CD14-positive monocyte (primary cell): Measurements from ENCODE around the gene IFIT1. TPM values are rescaled to one million over a fixed set of nuclear protein-coding genes. Genes with fewer than 3 reads are reported as not detected.
A peak's percentile ranks its signal among the peaks of the same experiment; 100 is the strongest.

Experiments used
- DNase-seq, 3 donors: peaks; one replicate each; pipeline ENCODE4 v3.0.0-alpha.2; 2011 to 2022
- H2AFZ ChIP-seq: 2 replicates; pipeline ENCODE4 v1.6.0; 2012; ENCODE audit warnings: mild to moderate bottlenecking, low read depth, low read length, inconsistent platforms; ENCODE audit not compliant: insufficient read depth, poor library complexity, severe bottlenecking
- H3K27ac ChIP-seq, 2 donors: 1 replicate in 1 of 2; 2 replicates in 1 of 2; pipeline ENCODE4 v1.5.1; 2012 to 2013; ENCODE audit warnings: low read length in 2 of 2, control low read depth in 1 of 2, inconsistent platforms in 1 of 2, low read depth in 1 of 2, mild to moderate bottlenecking in 1 of 2
- H3K27me3 ChIP-seq, 2 donors: one replicate each; pipeline versions ENCODE4 v1.6.0 to v1.6.1; 2011 to 2013; ENCODE audit warnings: low read length in 2 of 2; ENCODE audit not compliant: control insufficient read depth in 2 of 2, insufficient read depth in 2 of 2
- H3K36me3 ChIP-seq, 2 donors: replicated peaks in 1 of 2; 1 replicate in 1 of 2; 2 replicates in 1 of 2; pipeline versions ENCODE4 v1.5.1 to v1.6.1; 2012 to 2013; ENCODE audit warnings: low read length in 2 of 2, control low read depth in 1 of 2, inconsistent platforms in 1 of 2, mild to moderate bottlenecking in 1 of 2; ENCODE audit not compliant: insufficient read depth in 2 of 2, control insufficient read depth in 1 of 2
- H3K4me1 ChIP-seq, 2 donors: 1 replicate in 1 of 2; 2 replicates in 1 of 2; pipeline versions ENCODE4 v1.5.1 to v1.6.1; 2012 to 2013; ENCODE audit warnings: low read length in 2 of 2, control low read depth in 1 of 2, inconsistent platforms in 1 of 2, mild to moderate bottlenecking in 1 of 2, moderate library complexity in 1 of 2; ENCODE audit not compliant: insufficient read depth in 2 of 2, control insufficient read depth in 1 of 2
- H3K4me2 ChIP-seq: replicated peaks from 2 replicates; pipeline ENCODE3; 2012; ENCODE audit warnings: low read length, moderate library complexity, mild to moderate bottlenecking; ENCODE audit not compliant: poor library complexity, severe bottlenecking; ENCODE audit errors: extremely low read depth
- H3K4me3 ChIP-seq, 3 experiments: fragments of 200-600 bp in 1 of 3; sonication (generic) in 1 of 3; replicated peaks in 1 of 3; 1 replicate in 2 of 3; 2 replicates in 1 of 3; pipeline ENCODE4 v1.5.1; 2011 to 2013; ENCODE audit warnings: low read length in 3 of 3, mild to moderate bottlenecking in 3 of 3, control low read depth in 2 of 3, low read depth in 2 of 3, inconsistent platforms in 1 of 3, moderate library complexity in 1 of 3
- H3K79me2 ChIP-seq: 2 replicates; pipeline ENCODE4 v1.6.0; 2012; ENCODE audit warnings: mild to moderate bottlenecking, control low read depth, inconsistent platforms, low read length, moderate library complexity; ENCODE audit not compliant: insufficient read depth
- H3K9ac ChIP-seq: 2 replicates; pipeline ENCODE4 v1.6.0; 2017; ENCODE audit warnings: low read length, mild to moderate bottlenecking; ENCODE audit not compliant: insufficient read depth, poor library complexity, severe bottlenecking
- H3K9me3 ChIP-seq, 2 donors: replicated peaks in 1 of 2; 1 replicate in 1 of 2; 2 replicates in 1 of 2; pipeline versions ENCODE4 v1.5.1 to v1.6.1; 2012 to 2013; ENCODE audit warnings: low read length in 2 of 2, control low read depth in 1 of 2; ENCODE audit not compliant: control insufficient read depth in 1 of 2, insufficient read depth in 1 of 2
- H4K20me1 ChIP-seq: 2 replicates; pipeline ENCODE4 v1.6.0; 2012; ENCODE audit warnings: mild to moderate bottlenecking, low read length, control low read depth, moderate library complexity; ENCODE audit not compliant: insufficient read depth
- H3K27ac Mint-ChIP-seq, 7 donors: one replicate each; pipeline ENCODE4 v1.8.0; 2020; ENCODE audit warnings: mild to moderate bottlenecking in 7 of 7, mixed read lengths in 7 of 7, moderate library complexity in 6 of 7, inconsistent platforms in 2 of 7
- H3K27me3 Mint-ChIP-seq, 3 donors: one replicate each; pipeline ENCODE4 v1.8.0; 2021 to 2022; ENCODE audit warnings: low read depth in 3 of 3, mild to moderate bottlenecking in 3 of 3, mixed read lengths in 3 of 3, moderate library complexity in 3 of 3, inconsistent platforms in 1 of 3
- H3K36me3 Mint-ChIP-seq, 2 donors: one replicate each; pipeline ENCODE4 v1.8.0; 2020; ENCODE audit warnings: mixed read lengths in 2 of 2, inconsistent platforms in 1 of 2, mild to moderate bottlenecking in 1 of 2
- H3K4me1 Mint-ChIP-seq: one replicate; pipeline ENCODE4 v1.8.0; 2020; ENCODE audit warnings: mild to moderate bottlenecking, mixed read lengths
- H3K4me3 Mint-ChIP-seq, 2 donors: one replicate each; pipeline ENCODE4 v1.8.0; 2020; ENCODE audit warnings: mild to moderate bottlenecking in 2 of 2, mixed read lengths in 2 of 2, moderate library complexity in 1 of 2
- H3K9me3 Mint-ChIP-seq, 7 donors: one replicate each; pipeline ENCODE4 v1.8.0; 2020 to 2022; ENCODE audit warnings: mixed read lengths in 7 of 7, mild to moderate bottlenecking in 6 of 7, moderate library complexity in 6 of 7, inconsistent platforms in 2 of 7
- CTCF ChIP-seq: fragments of 200-600 bp; IDR thresholded peaks from one replicate; pipeline ENCODE4 v1.8.0; 2022; ENCODE audit warnings: antibody characterized with exemption, mild to moderate bottlenecking
- WGBS: methylation state at CpG from one replicate; pipeline ENCODE4 v1.1.5; 2013; ENCODE audit warnings: missing lambda C conversion rate; ENCODE audit not compliant: insufficient coverage; 5-methylcytosine and 5-hydroxymethylcytosine counted together
- intact Hi-C, 2 donors: fragments of 100-400 bp; cut with micrococcal nuclease; formaldehyde crosslinking; loops; one replicate each; pipeline versions ENCODE4 v1.15.0 to v1.15.1; 2023
- polyA plus RNA-seq, 3 donors: library from polyadenylated mRNA; depleted of rRNA in 1 of 3; unstranded in 2 of 3; stranded (reverse) in 1 of 3; fragments of 300-500 nt in 2 of 3; fragments of >200 nt in 1 of 3; fragmentation: Illumina TruSeq in 2 of 3; gene quantifications; 1 replicate in 2 of 3; 2 replicates in 1 of 3; pipeline ENCODE4 v1.2.3, GENCODE V29; 2012 to 2021

The IFIT1 gene
- polyA plus RNA-seq, 3 donors = 4.8 to 17.1 (median 12.1) TPM

DNA sequence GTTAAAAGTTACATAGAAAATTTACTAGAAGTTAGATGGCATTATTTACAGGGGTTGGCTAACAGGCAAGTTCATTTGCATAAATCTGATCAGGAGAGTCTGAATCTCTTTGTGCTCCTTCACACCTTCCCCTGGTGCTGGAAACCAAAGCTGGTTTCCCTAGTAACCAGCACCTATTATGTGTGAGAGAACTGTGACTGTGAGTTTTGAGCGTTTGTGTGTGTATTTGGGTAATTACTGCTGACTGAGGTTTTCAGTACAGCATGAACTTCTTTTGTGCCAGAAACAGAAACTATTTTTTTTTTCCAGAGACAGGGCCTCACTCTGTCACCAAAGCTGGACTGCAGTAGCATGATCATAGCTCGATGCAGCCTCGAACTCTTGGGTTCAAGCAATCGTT lies 24.9 kb upstream of the IFIT1 start:
- 92% methylated on average over 2 of the region's 4 CpGs for WGBS
- intact Hi-C loops = no loop called here
- no peak for DNase-seq

DNA sequence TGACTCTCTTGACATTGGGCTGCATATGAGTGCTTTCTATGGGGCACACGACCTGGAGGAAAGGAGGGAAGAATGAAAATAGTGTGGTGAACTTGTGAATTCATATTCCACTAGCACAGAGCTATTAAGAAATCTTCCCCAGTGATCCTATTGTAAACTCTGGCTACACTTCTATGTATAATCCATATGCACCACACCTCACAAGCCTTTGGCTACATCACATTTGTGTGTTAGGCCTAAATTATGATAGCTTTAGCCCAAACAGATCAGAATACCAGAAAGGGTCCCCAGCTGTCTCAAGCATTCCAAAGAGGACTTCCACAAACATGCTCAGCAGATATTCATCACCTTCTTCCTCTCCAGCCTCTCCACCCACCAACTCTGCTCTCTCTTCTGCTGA lies 24.3 kb upstream of the IFIT1 start:
- no peak overlapping the region for H3K4me2 ChIP-seq
- no peaks in the 10 kb centered on the region for H4K20me1 ChIP-seq
- DNase-seq = no peak
- no peaks in the 10 kb centered on the region for H3K36me3 ChIP-seq
- H3K79me2 ChIP-seq = no peaks in the 10 kb centered on the region
- intact Hi-C loops = no loop called here
- H3K27ac Mint-ChIP-seq = no peak overlapping the region
- no peak overlapping the region for H3K27ac ChIP-seq
- no peak for TF ChIP-seq CTCF
- H3K36me3 Mint-ChIP-seq = no peaks in the 10 kb centered on the region
- H3K27me3 Mint-ChIP-seq = peaks cover 0 to 2% (median 0%) of the 10 kb centered on the region in 3 donors
- H3K9me3 ChIP-seq = no peaks in the 10 kb centered on the region
- H3K9me3 Mint-ChIP-seq = peaks cover 0 to 2% (median 0%) of the 10 kb centered on the region in 7 donors
- no peak overlapping the region for H3K4me3 Mint-ChIP-seq
- no peak overlapping the region for H3K4me3 ChIP-seq
- peaks cover 30% of the 10 kb centered on the region for H3K4me1 Mint-ChIP-seq
- H3K27me3 ChIP-seq = no peaks in the 10 kb centered on the region
- peaks cover 18 to 22% of the 10 kb centered on the region in 2 donors for H3K4me1 ChIP-seq
- WGBS = no CpG with 5 or more reads among the region's 1 CpG
- no peak overlapping the region for H3K9ac ChIP-seq
- no peak overlapping the region for H2AFZ ChIP-seq

More for the DNA sequence above, 24.9 kb upstream of the IFIT1 start:
- Histone ChIP-seq H3K9me3 (no peaks in the 10 kb centered on the region), H3K4me1 (peaks cover 18 to 23% of the 10 kb centered on the region in 2 donors), H3K9ac (no peak overlapping the region), H3K36me3 (no peaks in the 10 kb centered on the region), H3K27me3 (no peaks in the 10 kb centered on the region), H3K79me2 (no peaks in the 10 kb centered on the region), H3K4me2 (no peak overlapping the region), H2AFZ (no peak overlapping the region), H4K20me1 (no peaks in the 10 kb centered on the region), H3K27ac (no peak overlapping the region), H3K4me3 (no peak overlapping the region)
- no peak for TF ChIP-seq CTCF
- Mint-ChIP-seq H3K4me1 (peaks cover 32% of the 10 kb centered on the region), H3K9me3 (peaks cover 0 to 2% (median 0%) of the 10 kb centered on the region in 7 donors), H3K4me3 (no peak overlapping the region), H3K27me3 (peaks cover 0 to 2% (median 0%) of the 10 kb centered on the region in 3 donors), H3K27ac (peak overlapping the region in 2 of 7 donors; percentile 33 to 34), H3K36me3 (no peaks in the 10 kb centered on the region)
